ENCODE measurements around the gene LY6G6C.

DNA sequence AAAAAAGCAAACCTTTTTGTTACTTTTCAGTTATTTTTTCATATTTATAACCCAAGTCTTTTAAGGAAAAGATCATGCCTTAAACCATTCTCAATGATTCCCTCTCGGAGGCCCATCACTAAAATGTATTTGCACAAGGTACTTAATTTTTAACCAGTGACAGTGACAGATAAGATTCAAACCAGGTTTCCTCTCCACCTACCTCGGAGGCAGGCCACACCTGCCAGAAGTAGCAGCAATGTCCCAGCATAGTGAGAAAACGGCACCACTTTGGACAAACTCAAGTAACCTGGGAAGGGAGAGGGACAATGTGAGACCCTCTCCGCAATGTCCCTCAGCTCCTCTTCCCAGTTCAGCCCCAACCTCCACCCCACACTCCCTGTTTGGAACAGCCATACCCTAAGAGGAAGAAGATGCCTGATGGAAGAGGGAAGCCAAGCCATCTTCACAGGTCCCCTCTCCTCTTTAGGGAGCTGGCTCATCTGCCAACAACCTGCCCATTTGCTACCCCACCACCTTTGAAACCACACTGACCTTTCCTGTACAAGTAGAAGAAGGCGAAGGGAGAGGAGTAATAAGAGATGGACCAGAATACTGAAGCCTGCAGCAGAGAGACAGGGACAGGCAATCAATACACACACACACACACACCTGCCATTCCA, 20.7 kb downstream of the LY6G6C start:
- no peak for TF ChIP-seq CTCF (IDR thresholded peaks at IDR 0.05; ENCODE audit: insufficient read depth, low read length)
- TF ChIP-seq, protein P1, sequence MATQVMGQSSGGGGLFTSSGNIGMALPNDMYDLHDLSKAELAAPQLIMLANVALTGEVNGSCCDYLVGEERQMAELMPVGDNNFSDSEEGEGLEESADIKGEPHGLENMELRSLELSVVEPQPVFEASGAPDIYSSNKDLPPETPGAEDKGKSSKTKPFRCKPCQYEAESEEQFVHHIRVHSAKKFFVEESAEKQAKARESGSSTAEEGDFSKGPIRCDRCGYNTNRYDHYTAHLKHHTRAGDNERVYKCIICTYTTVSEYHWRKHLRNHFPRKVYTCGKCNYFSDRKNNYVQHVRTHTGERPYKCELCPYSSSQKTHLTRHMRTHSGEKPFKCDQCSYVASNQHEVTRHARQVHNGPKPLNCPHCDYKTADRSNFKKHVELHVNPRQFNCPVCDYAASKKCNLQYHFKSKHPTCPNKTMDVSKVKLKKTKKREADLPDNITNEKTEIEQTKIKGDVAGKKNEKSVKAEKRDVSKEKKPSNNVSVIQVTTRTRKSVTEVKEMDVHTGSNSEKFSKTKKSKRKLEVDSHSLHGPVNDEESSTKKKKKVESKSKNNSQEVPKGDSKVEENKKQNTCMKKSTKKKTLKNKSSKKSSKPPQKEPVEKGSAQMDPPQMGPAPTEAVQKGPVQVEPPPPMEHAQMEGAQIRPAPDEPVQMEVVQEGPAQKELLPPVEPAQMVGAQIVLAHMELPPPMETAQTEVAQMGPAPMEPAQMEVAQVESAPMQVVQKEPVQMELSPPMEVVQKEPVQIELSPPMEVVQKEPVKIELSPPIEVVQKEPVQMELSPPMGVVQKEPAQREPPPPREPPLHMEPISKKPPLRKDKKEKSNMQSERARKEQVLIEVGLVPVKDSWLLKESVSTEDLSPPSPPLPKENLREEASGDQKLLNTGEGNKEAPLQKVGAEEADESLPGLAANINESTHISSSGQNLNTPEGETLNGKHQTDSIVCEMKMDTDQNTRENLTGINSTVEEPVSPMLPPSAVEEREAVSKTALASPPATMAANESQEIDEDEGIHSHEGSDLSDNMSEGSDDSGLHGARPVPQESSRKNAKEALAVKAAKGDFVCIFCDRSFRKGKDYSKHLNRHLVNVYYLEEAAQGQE (IDR thresholded peaks at IDR 0.05; ENCODE audit: insufficient replicate concordance, low read depth): no peak
